CD14-positive monocyte (primary cell): ENCODE results near the gene OR2F1. TPM values are rescaled to one million over a fixed set of nuclear protein-coding genes. Genes with fewer than 3 reads are reported as not detected.

Experiments
- DNase-seq, 3 donors: peaks; one replicate each; pipeline ENCODE4 v3.0.0-alpha.2; 2011 to 2022
- H2AFZ ChIP-seq: 2 replicates; pipeline ENCODE4 v1.6.0; 2012; ENCODE audit warnings: mild to moderate bottlenecking, low read depth, low read length, inconsistent platforms; ENCODE audit not compliant: insufficient read depth, poor library complexity, severe bottlenecking
- H3K27ac ChIP-seq, 2 donors: 1 replicate in 1 of 2; 2 replicates in 1 of 2; pipeline ENCODE4 v1.5.1; 2012 to 2013; ENCODE audit warnings: low read length in 2 of 2, control low read depth in 1 of 2, inconsistent platforms in 1 of 2, low read depth in 1 of 2, mild to moderate bottlenecking in 1 of 2
- H3K27me3 ChIP-seq, 2 donors: one replicate each; pipeline versions ENCODE4 v1.6.0 to v1.6.1; 2011 to 2013; ENCODE audit warnings: low read length in 2 of 2; ENCODE audit not compliant: control insufficient read depth in 2 of 2, insufficient read depth in 2 of 2
- H3K36me3 ChIP-seq, 2 donors: replicated peaks in 1 of 2; 1 replicate in 1 of 2; 2 replicates in 1 of 2; pipeline versions ENCODE4 v1.5.1 to v1.6.1; 2012 to 2013; ENCODE audit warnings: low read length in 2 of 2, control low read depth in 1 of 2, inconsistent platforms in 1 of 2, mild to moderate bottlenecking in 1 of 2; ENCODE audit not compliant: insufficient read depth in 2 of 2, control insufficient read depth in 1 of 2
- H3K4me1 ChIP-seq, 2 donors: 1 replicate in 1 of 2; 2 replicates in 1 of 2; pipeline versions ENCODE4 v1.5.1 to v1.6.1; 2012 to 2013; ENCODE audit warnings: low read length in 2 of 2, control low read depth in 1 of 2, inconsistent platforms in 1 of 2, mild to moderate bottlenecking in 1 of 2, moderate library complexity in 1 of 2; ENCODE audit not compliant: insufficient read depth in 2 of 2, control insufficient read depth in 1 of 2
- H3K4me2 ChIP-seq: replicated peaks from 2 replicates; pipeline ENCODE3; 2012; ENCODE audit warnings: low read length, moderate library complexity, mild to moderate bottlenecking; ENCODE audit not compliant: poor library complexity, severe bottlenecking; ENCODE audit errors: extremely low read depth
- H3K4me3 ChIP-seq, 3 experiments: fragments of 200-600 bp in 1 of 3; sonication (generic) in 1 of 3; replicated peaks in 1 of 3; 1 replicate in 2 of 3; 2 replicates in 1 of 3; pipeline ENCODE4 v1.5.1; 2011 to 2013; ENCODE audit warnings: low read length in 3 of 3, mild to moderate bottlenecking in 3 of 3, control low read depth in 2 of 3, low read depth in 2 of 3, inconsistent platforms in 1 of 3, moderate library complexity in 1 of 3
- H3K79me2 ChIP-seq: 2 replicates; pipeline ENCODE4 v1.6.0; 2012; ENCODE audit warnings: mild to moderate bottlenecking, control low read depth, inconsistent platforms, low read length, moderate library complexity; ENCODE audit not compliant: insufficient read depth
- H3K9ac ChIP-seq: 2 replicates; pipeline ENCODE4 v1.6.0; 2017; ENCODE audit warnings: low read length, mild to moderate bottlenecking; ENCODE audit not compliant: insufficient read depth, poor library complexity, severe bottlenecking
- H3K9me3 ChIP-seq, 2 donors: replicated peaks in 1 of 2; 1 replicate in 1 of 2; 2 replicates in 1 of 2; pipeline versions ENCODE4 v1.5.1 to v1.6.1; 2012 to 2013; ENCODE audit warnings: low read length in 2 of 2, control low read depth in 1 of 2; ENCODE audit not compliant: control insufficient read depth in 1 of 2, insufficient read depth in 1 of 2
- H4K20me1 ChIP-seq: 2 replicates; pipeline ENCODE4 v1.6.0; 2012; ENCODE audit warnings: mild to moderate bottlenecking, low read length, control low read depth, moderate library complexity; ENCODE audit not compliant: insufficient read depth
- H3K27ac Mint-ChIP-seq, 7 donors: one replicate each; pipeline ENCODE4 v1.8.0; 2020; ENCODE audit warnings: mild to moderate bottlenecking in 7 of 7, mixed read lengths in 7 of 7, moderate library complexity in 6 of 7, inconsistent platforms in 2 of 7
- H3K27me3 Mint-ChIP-seq, 3 donors: one replicate each; pipeline ENCODE4 v1.8.0; 2021 to 2022; ENCODE audit warnings: low read depth in 3 of 3, mild to moderate bottlenecking in 3 of 3, mixed read lengths in 3 of 3, moderate library complexity in 3 of 3, inconsistent platforms in 1 of 3
- H3K36me3 Mint-ChIP-seq, 2 donors: one replicate each; pipeline ENCODE4 v1.8.0; 2020; ENCODE audit warnings: mixed read lengths in 2 of 2, inconsistent platforms in 1 of 2, mild to moderate bottlenecking in 1 of 2
- H3K4me1 Mint-ChIP-seq: one replicate; pipeline ENCODE4 v1.8.0; 2020; ENCODE audit warnings: mild to moderate bottlenecking, mixed read lengths
- H3K4me3 Mint-ChIP-seq, 2 donors: one replicate each; pipeline ENCODE4 v1.8.0; 2020; ENCODE audit warnings: mild to moderate bottlenecking in 2 of 2, mixed read lengths in 2 of 2, moderate library complexity in 1 of 2
- H3K9me3 Mint-ChIP-seq, 7 donors: one replicate each; pipeline ENCODE4 v1.8.0; 2020 to 2022; ENCODE audit warnings: mixed read lengths in 7 of 7, mild to moderate bottlenecking in 6 of 7, moderate library complexity in 6 of 7, inconsistent platforms in 2 of 7
- WGBS: methylation state at CpG from one replicate; pipeline ENCODE4 v1.1.5; 2013; ENCODE audit warnings: missing lambda C conversion rate; ENCODE audit not compliant: insufficient coverage; 5-methylcytosine and 5-hydroxymethylcytosine counted together
- intact Hi-C, 2 donors: fragments of 100-400 bp; cut with micrococcal nuclease; formaldehyde crosslinking; loops; one replicate each; pipeline versions ENCODE4 v1.15.0 to v1.15.1; 2023
- polyA plus RNA-seq, 3 donors: library from polyadenylated mRNA; depleted of rRNA in 1 of 3; unstranded in 2 of 3; stranded (reverse) in 1 of 3; fragments of 300-500 nt in 2 of 3; fragments of >200 nt in 1 of 3; fragmentation: Illumina TruSeq in 2 of 3; gene quantifications; 1 replicate in 2 of 3; 2 replicates in 1 of 3; pipeline ENCODE4 v1.2.3, GENCODE V29; 2012 to 2021
- TF ChIP-seq, protein P1 (sequence below): fragments of 200-600 bp; IDR thresholded peaks from one replicate; pipeline ENCODE4 v1.8.0; 2022; ENCODE audit warnings: antibody characterized with exemption, mild to moderate bottlenecking

OR2F1 gene
- polyA plus RNA-seq, 3 donors = not detected

DNA sequence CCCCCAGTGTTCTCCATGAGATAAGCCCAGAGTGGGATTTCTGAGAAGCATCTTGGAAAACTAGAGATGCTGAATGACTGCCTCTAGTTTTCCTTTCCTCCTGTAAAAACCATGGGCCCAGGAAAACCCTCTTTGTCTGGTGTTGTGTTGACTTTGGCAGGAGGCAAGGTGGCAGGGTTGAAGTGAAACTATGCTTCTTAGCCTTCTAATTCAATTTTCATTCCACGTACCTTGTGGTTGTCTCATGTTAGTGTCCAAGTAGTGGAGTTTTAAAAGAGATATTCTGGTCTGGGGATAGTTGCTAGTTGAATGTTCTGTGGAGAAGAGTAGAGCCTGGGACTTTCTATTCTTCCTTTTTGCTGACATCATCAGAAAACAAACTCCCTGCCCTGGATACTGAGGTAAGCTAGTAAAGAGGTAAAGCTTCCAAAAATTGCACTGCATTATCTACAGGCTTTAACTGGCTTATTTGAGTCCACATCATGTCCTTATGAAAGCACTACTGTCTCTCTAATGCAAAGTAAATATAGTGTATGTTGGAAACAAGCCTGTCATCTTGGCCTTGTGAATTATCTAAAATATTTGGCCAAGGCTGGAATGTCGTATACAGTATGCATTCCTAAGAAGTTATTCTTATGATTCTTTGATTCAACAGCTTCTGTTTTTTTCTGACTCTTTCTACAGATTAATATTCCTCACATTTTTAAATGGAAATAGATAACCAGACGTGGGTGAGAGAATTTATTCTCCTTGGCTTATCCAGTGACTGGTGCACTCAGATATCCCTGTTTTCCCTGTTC is 19.9 kb upstream of the OR2F1 start, which contains the start of gene OR2F2:
Gene OR2F2, plus strand, starts transcription at position 708 of the 800 bp plus-strand sequence. Its CDS starts 0 bp downstream, at position 708.
- Histone ChIP-seq H3K79me2 (no peaks in the 10 kb centered on the region), H3K27me3 (no peaks in the 10 kb centered on the region), H3K4me3 (no peak within 1 kb of the TSS), H3K4me2 (no peak within 1 kb of the TSS), H3K36me3 (no peaks in the 10 kb centered on the region), H2AFZ (no peak within 1 kb of the TSS), H3K27ac (no peak within 1 kb of the TSS), H3K4me1 (no peaks in the 10 kb centered on the region), H3K9me3 (peaks cover 0 to 3% of the 10 kb centered on the region in 2 donors), H4K20me1 (no peaks in the 10 kb centered on the region), H3K9ac (no peak within 1 kb of the TSS)
- TF ChIP-seq, protein P1, sequence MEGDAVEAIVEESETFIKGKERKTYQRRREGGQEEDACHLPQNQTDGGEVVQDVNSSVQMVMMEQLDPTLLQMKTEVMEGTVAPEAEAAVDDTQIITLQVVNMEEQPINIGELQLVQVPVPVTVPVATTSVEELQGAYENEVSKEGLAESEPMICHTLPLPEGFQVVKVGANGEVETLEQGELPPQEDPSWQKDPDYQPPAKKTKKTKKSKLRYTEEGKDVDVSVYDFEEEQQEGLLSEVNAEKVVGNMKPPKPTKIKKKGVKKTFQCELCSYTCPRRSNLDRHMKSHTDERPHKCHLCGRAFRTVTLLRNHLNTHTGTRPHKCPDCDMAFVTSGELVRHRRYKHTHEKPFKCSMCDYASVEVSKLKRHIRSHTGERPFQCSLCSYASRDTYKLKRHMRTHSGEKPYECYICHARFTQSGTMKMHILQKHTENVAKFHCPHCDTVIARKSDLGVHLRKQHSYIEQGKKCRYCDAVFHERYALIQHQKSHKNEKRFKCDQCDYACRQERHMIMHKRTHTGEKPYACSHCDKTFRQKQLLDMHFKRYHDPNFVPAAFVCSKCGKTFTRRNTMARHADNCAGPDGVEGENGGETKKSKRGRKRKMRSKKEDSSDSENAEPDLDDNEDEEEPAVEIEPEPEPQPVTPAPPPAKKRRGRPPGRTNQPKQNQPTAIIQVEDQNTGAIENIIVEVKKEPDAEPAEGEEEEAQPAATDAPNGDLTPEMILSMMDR = no peak
- no CpG with 5 or more reads among the region's 3 CpGs for WGBS
- DNase-seq = no peak
- Mint-ChIP-seq H3K4me1 (no peaks in the 10 kb centered on the region), H3K36me3 (no peaks in the 10 kb centered on the region), H3K4me3 (no peak within 1 kb of the TSS), H3K27me3 (peaks cover 0 to 2% (median 1%) of the 10 kb centered on the region in 3 donors), H3K27ac (no peak within 1 kb of the TSS), H3K9me3 (peaks cover 5 to 13% (median 6%) of the 10 kb centered on the region in 7 donors)
- intact Hi-C loops = no loop called here

DNA sequence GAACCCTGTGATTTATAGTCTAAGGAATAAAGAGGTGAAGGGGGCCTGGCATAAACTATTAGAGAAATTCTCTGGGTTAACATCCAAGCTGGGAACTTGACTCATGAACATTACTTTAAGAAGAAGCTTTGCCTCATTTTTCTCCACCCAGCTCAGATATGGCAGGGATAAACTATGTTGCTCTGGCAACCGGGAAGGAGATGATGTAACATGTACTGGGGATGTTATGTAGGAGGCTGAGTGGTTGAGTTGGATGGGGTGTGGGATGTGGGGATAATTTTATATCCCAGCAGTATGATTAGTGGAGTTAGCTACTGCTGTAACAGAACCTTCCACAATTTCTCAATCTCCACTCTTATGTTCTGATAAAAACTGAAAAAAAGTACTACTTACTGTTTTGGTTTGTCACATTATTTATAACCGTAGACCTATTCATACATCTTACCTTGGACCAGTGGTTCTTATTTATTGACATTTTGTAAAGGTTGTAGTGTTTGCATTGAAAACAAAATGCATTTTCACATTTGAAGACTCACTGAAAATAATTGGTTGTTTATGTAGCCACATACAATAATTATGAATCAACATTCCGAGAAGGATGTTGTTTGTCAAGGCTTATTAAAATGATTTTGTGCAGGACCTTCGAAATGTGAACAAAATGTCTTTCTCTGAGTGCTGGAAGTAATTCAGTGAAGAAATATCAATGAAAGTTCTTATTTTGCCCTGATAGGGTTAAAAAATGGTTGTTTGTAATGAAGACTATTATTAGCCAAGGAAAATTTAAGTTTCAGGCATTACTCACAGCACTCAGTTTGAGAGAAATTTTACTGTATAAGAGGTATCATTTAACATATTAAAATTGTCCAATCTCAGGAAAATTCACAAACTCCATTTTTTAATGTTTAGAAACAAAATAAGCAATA is 18.3 kb upstream of the OR2F1 start:
- Histone ChIP-seq H3K9me3 (peaks cover 0 to 6% of the 10 kb centered on the region in 2 donors), H3K27ac (no peak overlapping the region), H3K4me1 (no peaks in the 10 kb centered on the region), H3K27me3 (no peaks in the 10 kb centered on the region), H3K36me3 (no peaks in the 10 kb centered on the region), H4K20me1 (no peaks in the 10 kb centered on the region), H3K9ac (no peak overlapping the region), H3K4me3 (no peak overlapping the region), H3K4me2 (no peak overlapping the region), H2AFZ (no peak overlapping the region), H3K79me2 (no peaks in the 10 kb centered on the region)
- no peak for DNase-seq
- Mint-ChIP-seq H3K36me3 (no peaks in the 10 kb centered on the region), H3K9me3 (peaks cover 5 to 15% (median 7%) of the 10 kb centered on the region in 7 donors), H3K27me3 (peaks cover 1 to 2% (median 2%) of the 10 kb centered on the region in 3 donors), H3K4me3 (no peak overlapping the region), H3K27ac (no peak overlapping the region), H3K4me1 (no peaks in the 10 kb centered on the region)
- WGBS = no CpG with 5 or more reads among the region's 4 CpGs
- intact Hi-C loops = no loop called here
- TF ChIP-seq, protein P1 = no peak
